ENCODE measurements around the gene VSTM5.
"Not testable (repeated sequence)": the region's sequence is repeated elsewhere in the genome, so short reads cannot be mapped to it uniquely, and the experiment has no call there.

The VSTM5 gene

GRCh38 chr11:93784935-93785360, 65.5 kb downstream of the VSTM5 start:
- TF ChIP-seq CTCF (conservative IDR thresholded peaks at IDR 0.05), result 0 out of 2 replicates have a peak, but pooled peaks have one; percentile 3
- H3K27ac ChIP-seq, result peak overlapping the region; percentile 98

GRCh38 chr11:93784145-93784934, 66.1 kb downstream of the VSTM5 start, which contains the start of gene MED17:
MED17 (plus strand) TSS chr11:93784282; CDS start chr11:93784514, 232 bp downstream.
- H3K27ac ChIP-seq, result peak within 1 kb of the TSS; percentile 98
- peak; percentile 56 for TF ChIP-seq CTCF (conservative IDR thresholded peaks at IDR 0.05)

- peak overlapping the region; percentile 98 for H3K27ac ChIP-seq
- no peak for TF ChIP-seq CTCF (conservative IDR thresholded peaks at IDR 0.05)
Observed at GRCh38 chr11:93783765-93784144, 66.7 kb downstream of the VSTM5 start.

GRCh38 chr11:93783362-93783761, 67.1 kb downstream of the VSTM5 start:
- TF ChIP-seq CTCF (conservative IDR thresholded peaks at IDR 0.05), result no peak
- peak overlapping the region; percentile 98 for H3K27ac ChIP-seq

- H3K27ac ChIP-seq, result no peak overlapping the region
- TF ChIP-seq CTCF (conservative IDR thresholded peaks at IDR 0.05), result peak; percentile 11; the same call in 1 of the 2 replicates
Observed at GRCh38 chr11:93775289-93775688, 75.1 kb downstream of the VSTM5 start.

GRCh38 chr11:93774560-93774959, 75.9 kb downstream of the VSTM5 start:
- H3K27ac ChIP-seq, result not testable (repeated sequence)

- no peak for TF ChIP-seq CTCF (conservative IDR thresholded peaks at IDR 0.05)
- no peak overlapping the region for H3K27ac ChIP-seq
Observed at GRCh38 chr11:93773601-93774200, 76.7 kb downstream of the VSTM5 start.

GRCh38 chr11:93773045-93773477, 77.4 kb downstream of the VSTM5 start:
- H3K27ac ChIP-seq, result no peak overlapping the region
- no peak for TF ChIP-seq CTCF (conservative IDR thresholded peaks at IDR 0.05)

Measured in VCaP (cell line).